Uterus (tissue), 4 donors: ENCODE results near the gene MREG. TPM values are rescaled to one million over a fixed set of nuclear protein-coding genes. Genes with fewer than 3 reads are reported as not detected.

ENCODE experiments used
- DNase-seq, 2 donors: peaks; one replicate each; pipeline ENCODE4 v3.0.0-alpha.2; 2019 to 2020
- H3K27ac ChIP-seq, 2 donors: fragments of 200-600 bp; sonication (generic); 1 replicate in 1 of 2; 2 replicates in 1 of 2; pipeline ENCODE4 v1.5.1; 2016 to 2018
- H3K27me3 ChIP-seq, 2 donors: fragments of 200-600 bp; sonication (generic); one replicate each; pipeline ENCODE4 v1.5.1; 2018 to 2019; ENCODE audit warnings: control low read depth in 1 of 2
- H3K36me3 ChIP-seq, 2 donors: fragments of 200-600 bp; sonication (generic); one replicate each; pipeline ENCODE4 v1.5.1; 2019; ENCODE audit warnings: control low read depth in 1 of 2
- H3K4me1 ChIP-seq, 2 donors: fragments of 200-600 bp; sonication (generic); one replicate each; pipeline ENCODE4 v1.5.1; 2018 to 2019; ENCODE audit warnings: control low read depth in 1 of 2
- H3K4me3 ChIP-seq, 2 donors: fragments of 200-600 bp; sonication (generic); 1 replicate in 1 of 2; 2 replicates in 1 of 2; pipeline ENCODE4 v1.5.1; 2018 to 2019; ENCODE audit warnings: mild to moderate bottlenecking in 1 of 2
- H3K9me3 ChIP-seq, 2 donors: fragments of 200-600 bp; sonication (generic); one replicate each; pipeline ENCODE4 v1.5.1; 2019; ENCODE audit warnings: control low read depth in 1 of 2
- CTCF ChIP-seq, 4 experiments: fragments of 200-600 bp in 2 of 4; fragments of 450-650 bp in 2 of 4; sonication (generic) in 2 of 4; IDR thresholded peaks; one replicate each; pipeline ENCODE4 v1.5.1; 2016 to 2019; ENCODE audit warnings: antibody characterized with exemption in 4 of 4, mild to moderate bottlenecking in 2 of 4, moderate library complexity in 1 of 4
- POLR2A ChIP-seq, 2 donors: fragments of 450-650 bp; IDR thresholded peaks; one replicate each; pipeline ENCODE4 v1.6.1; 2016; ENCODE audit warnings: antibody characterized with exemption in 2 of 2, mild to moderate bottlenecking in 1 of 2, moderate library complexity in 1 of 2
- intact Hi-C: fragments of 100-400 bp; cut with DNase I; formaldehyde crosslinking; loops from one replicate; pipeline ENCODE4 v1.15.1; 2023; ENCODE audit warnings: low total_unique reads
- total RNA-seq, 4 donors: library from RNA; depleted of rRNA in 3 of 4; stranded (reverse); fragments of >200 nt in 3 of 4; gene quantifications; one replicate each; pipeline versions ENCODE4 v1.1.0 to v1.2.4, GENCODE V29; 2014 to 2023
- donor health status: DM: yes; HTN: yes; CAD: no.

Gene MREG
- total RNA-seq, 4 donors from 2014 or later, result 0.59 to 8.5 (median 3.9) TPM

DNA sequence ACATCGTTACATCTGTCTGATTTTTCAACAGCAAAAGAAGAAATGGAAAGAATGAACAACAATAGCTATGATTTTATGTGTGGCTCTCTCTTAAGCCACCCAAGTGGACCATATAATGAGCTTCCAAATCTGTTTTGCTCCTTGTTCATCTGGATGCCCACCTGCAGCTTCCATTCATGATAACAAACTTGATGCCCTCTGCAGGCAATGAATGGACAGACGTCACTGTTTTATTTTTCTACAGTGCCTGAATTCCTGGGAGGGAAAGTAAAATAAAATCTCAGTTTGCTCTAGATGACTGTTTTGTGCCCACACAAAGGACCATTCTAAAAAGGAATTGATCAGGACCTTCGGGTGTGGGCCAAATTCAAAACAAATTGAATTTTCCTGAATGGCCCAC lies 5.0 kb downstream of the MREG start:
- TF ChIP-seq CTCF (IDR thresholded peaks at IDR 0.05) (no peak), POLR2A (IDR thresholded peaks at IDR 0.05) (no peak)
- Histone ChIP-seq H3K27me3 (no peaks in the 10 kb centered on the region), H3K27ac (no peak overlapping the region), H3K9me3 (no peaks in the 10 kb centered on the region), H3K4me3 (no peak overlapping the region), H3K4me1 (no peaks in the 10 kb centered on the region), H3K36me3 (no peaks in the 10 kb centered on the region)
- intact Hi-C loops, result no loop called here
- DNase-seq, result no peak

- Histone ChIP-seq H3K9me3 (no peaks in the 10 kb centered on the region), H3K27ac (no peak overlapping the region), H3K36me3 (no peaks in the 10 kb centered on the region), H3K4me3 (no peak overlapping the region), H3K27me3 (no peaks in the 10 kb centered on the region), H3K4me1 (no peaks in the 10 kb centered on the region)
- DNase-seq, result peak in 1 of 2 donors; percentile 31
- intact Hi-C loops, result no loop called here
- TF ChIP-seq CTCF (IDR thresholded peaks at IDR 0.05) (no peak), POLR2A (IDR thresholded peaks at IDR 0.05) (no peak)
Measured at GRCh38 chr2:216006164-216006663, 7.1 kb downstream of the MREG start.

- Histone ChIP-seq H3K4me3 (no peak overlapping the region), H3K9me3 (no peaks in the 10 kb centered on the region), H3K27ac (no peak overlapping the region), H3K36me3 (no peaks in the 10 kb centered on the region), H3K27me3 (no peaks in the 10 kb centered on the region), H3K4me1 (no peaks in the 10 kb centered on the region)
- intact Hi-C loops, result no loop called here
- no peak for DNase-seq
- no peak for TF ChIP-seq POLR2A (IDR thresholded peaks at IDR 0.05)
- no peak for TF ChIP-seq CTCF (IDR thresholded peaks at IDR 0.05)
Measured at GRCh38 chr2:216004697-216005283, 8.6 kb downstream of the MREG start.

DNA sequence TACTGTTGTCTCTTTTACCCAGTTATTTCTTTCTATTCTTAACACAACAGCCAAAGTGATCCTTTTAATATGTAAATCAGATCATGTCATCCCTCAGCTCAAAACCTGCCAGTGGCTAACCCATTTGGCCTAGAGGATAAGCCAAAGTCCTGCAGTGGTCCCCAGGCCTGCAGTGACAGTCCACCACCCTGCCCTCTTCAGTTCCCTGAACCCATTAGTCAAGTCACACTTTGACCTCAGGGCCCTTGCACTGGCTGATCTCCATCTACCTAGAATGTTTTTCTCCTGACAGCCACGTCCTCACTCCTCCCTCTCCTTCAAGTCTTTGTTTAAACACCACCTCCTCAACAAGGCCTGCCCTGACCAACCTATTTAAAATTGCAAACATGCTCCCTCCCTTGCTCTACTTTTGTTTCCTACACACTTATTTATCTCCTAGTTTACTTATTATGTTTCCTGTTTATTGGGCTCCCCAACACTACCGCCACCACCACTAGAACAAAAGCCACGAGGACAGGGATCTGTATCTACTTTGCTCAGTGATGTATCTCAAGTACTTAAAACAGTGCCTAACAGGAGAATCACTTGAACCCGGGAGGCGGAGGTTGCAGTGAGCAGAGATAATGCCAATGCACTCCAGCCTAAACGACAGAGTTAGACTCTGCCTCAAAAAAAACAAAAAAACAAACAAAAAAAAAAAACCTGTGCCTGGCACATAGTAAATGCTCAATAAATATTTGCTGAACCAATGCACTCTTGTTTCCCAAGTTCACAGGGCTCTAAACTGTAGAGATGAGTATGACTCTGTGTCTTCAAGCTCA lies 9.3 kb downstream of the MREG start:
- no peak for TF ChIP-seq POLR2A (IDR thresholded peaks at IDR 0.05)
- no peak for TF ChIP-seq CTCF (IDR thresholded peaks at IDR 0.05)
- intact Hi-C loops, result no loop called here
- Histone ChIP-seq H3K9me3 (no peaks in the 10 kb centered on the region), H3K27me3 (no peaks in the 10 kb centered on the region), H3K36me3 (no peaks in the 10 kb centered on the region), H3K4me3 (no peak overlapping the region), H3K4me1 (no peaks in the 10 kb centered on the region), H3K27ac (no peak overlapping the region)
- no peak for DNase-seq

DNA sequence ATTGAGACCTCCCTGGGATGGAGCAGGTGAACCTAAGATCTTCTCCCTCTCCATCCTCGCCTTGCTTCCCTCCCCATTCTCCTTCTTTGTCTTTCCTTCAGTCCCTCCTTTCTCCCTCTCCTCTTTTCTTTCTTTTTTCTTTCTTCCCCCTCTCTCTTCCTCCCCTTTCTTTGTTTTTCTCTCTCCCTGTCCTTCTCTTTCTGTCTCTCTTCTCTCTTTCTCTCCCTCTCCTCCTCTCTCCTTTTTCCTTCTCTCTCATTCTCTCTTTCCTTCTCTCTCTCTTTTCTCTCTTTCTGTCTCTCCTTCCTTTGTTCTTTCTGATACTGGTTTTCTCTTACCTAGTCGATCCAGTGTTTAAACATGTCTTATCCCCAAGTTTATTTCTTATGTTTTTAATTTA lies 10.7 kb downstream of the MREG start:
- intact Hi-C loops, result no loop called here
- TF ChIP-seq CTCF (IDR thresholded peaks at IDR 0.05), result no peak
- no peak for TF ChIP-seq POLR2A (IDR thresholded peaks at IDR 0.05)
- no peaks in the 10 kb centered on the region for H3K36me3 ChIP-seq
- no peak overlapping the region for H3K27ac ChIP-seq
- no peaks in the 10 kb centered on the region for H3K27me3 ChIP-seq
- no peak for DNase-seq
- H3K4me1 ChIP-seq, result no peaks in the 10 kb centered on the region
- H3K4me3 ChIP-seq, result no peak overlapping the region
- no peaks in the 10 kb centered on the region for H3K9me3 ChIP-seq
